Subcutaneous adipose tissue (tissue), 4 donors: ENCODE results near the gene OR9A2. TPM values are rescaled to one million over a fixed set of nuclear protein-coding genes. Genes with fewer than 3 reads are reported as not detected.

Source experiments
- total RNA-seq, 4 donors: library from RNA; depleted of rRNA; stranded (reverse); fragments of >200 nt; gene quantifications; one replicate each; pipeline ENCODE4 v1.1.0, GENCODE V29; 2016
- TF ChIP-seq, protein P1 (sequence below): fragments of 450-650 bp; IDR thresholded peaks from one replicate; pipeline ENCODE4 v1.5.1; 2016; ENCODE audit warnings: low read depth, mild to moderate bottlenecking, control low read depth, antibody characterized with exemption, moderate library complexity

The OR9A2 gene
- total RNA-seq, 4 donors from 2014 or later: not detected

DNA sequence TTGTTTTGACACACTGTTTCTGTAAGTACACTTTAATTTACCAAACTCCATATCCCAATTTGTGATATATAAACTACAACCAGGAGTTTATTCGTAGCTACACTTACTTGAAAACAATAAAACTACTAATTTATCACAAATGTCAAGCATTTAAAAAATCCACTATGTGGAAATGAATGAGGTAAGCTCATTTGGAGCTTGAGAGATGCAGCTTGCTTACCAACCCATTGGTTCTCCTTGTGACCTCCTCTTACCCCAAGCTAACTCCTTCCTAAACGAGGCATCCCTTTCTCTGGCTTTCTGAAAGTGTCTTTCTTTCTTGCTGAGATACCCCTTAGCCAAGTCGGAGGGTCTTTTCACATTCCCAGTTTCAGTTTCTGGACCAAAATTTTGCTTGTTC lies 27.7 kb upstream of the OR9A2 start:
- TF ChIP-seq, protein P1, sequence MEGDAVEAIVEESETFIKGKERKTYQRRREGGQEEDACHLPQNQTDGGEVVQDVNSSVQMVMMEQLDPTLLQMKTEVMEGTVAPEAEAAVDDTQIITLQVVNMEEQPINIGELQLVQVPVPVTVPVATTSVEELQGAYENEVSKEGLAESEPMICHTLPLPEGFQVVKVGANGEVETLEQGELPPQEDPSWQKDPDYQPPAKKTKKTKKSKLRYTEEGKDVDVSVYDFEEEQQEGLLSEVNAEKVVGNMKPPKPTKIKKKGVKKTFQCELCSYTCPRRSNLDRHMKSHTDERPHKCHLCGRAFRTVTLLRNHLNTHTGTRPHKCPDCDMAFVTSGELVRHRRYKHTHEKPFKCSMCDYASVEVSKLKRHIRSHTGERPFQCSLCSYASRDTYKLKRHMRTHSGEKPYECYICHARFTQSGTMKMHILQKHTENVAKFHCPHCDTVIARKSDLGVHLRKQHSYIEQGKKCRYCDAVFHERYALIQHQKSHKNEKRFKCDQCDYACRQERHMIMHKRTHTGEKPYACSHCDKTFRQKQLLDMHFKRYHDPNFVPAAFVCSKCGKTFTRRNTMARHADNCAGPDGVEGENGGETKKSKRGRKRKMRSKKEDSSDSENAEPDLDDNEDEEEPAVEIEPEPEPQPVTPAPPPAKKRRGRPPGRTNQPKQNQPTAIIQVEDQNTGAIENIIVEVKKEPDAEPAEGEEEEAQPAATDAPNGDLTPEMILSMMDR: no peak

DNA sequence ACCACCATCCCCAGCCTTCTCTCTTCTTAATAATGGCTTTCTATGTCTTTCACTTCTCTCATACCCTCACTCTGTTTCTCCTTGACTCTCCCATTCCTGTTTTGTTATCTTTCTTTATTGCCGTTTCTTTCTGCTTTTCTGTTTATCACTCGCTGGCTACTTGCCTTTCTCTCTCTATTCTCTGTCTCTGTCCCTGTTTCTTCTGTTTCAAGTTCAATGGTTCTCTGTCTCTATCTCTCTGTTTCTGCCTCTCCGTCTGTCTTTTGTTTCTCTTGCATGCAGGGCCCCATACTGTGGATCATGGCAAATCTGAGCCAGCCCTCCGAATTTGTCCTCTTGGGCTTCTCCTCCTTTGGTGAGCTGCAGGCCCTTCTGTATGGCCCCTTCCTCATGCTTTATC lies 25.1 kb upstream of the OR9A2 start, which contains the start of gene OR6V1:
Gene OR6V1 (plus strand): TSS at position 301 of the 400 bp plus-strand sequence. CDS start 0 bp downstream, at position 301.
- TF ChIP-seq, protein P1: no peak

GRCh38 chr7:143050931-143051330 lies 24.0 kb upstream of the OR9A2 start:
- TF ChIP-seq, protein P1: no peak

DNA sequence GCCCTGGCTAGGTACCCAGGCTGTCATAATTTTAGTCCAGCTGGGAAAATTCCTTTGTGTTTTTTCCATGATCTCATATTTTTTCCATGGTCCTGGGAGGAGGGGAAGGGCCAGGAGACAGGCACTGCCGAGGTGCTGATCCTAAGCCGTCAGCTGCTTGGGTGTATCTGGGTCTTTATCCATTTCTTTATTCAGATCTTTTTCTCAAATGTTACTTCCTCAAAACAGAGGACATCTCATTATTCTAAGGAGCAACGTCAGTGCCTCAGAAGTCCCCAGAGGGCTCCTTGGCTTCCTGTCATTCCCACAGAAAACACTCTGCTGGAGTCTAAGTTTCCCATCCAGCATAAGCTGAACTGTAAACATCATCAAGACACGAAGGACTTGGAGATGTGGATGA lies 22.4 kb upstream of the OR9A2 start:
- TF ChIP-seq, protein P1: no peak

- TF ChIP-seq, protein P1: no peak
Measured at GRCh38 chr7:143048827-143049226, 21.9 kb upstream of the OR9A2 start.

GRCh38 chr7:143047326-143047725 lies 20.4 kb upstream of the OR9A2 start:
- TF ChIP-seq, protein P1: no peak

DNA sequence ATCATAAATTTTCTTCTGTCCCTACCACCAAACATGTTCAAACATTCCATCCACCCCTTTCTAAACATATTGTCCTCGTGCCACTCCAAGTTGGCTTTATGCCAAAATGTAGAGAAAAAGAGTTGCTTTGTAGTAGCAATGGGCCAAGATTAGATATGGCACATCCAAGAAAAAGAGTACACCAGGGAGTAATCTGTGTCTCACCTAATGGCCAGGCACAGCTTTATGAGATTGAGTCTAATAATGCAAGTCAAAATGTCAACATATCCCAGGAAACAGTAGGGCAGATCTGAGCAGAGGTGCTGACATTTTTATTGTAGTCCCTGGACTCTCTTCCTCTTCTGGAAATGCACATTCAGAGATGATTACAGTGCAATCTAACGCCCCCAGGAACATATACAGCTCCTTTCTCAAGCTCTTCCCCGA lies 19.5 kb upstream of the OR9A2 start:
- TF ChIP-seq, protein P1: no peak
